HG02678 (cell line): ENCODE results near the gene CREB5.

ENCODE experiments used
- ATAC-seq: cut with Tn5 transposase; IDR thresholded peaks from one replicate; pipeline ENCODE4 v1.9.1; 2021; ENCODE audit warnings: mild to moderate bottlenecking, moderate library complexity; ENCODE audit not compliant: unreplicated experiment

CREB5 gene

DNA sequence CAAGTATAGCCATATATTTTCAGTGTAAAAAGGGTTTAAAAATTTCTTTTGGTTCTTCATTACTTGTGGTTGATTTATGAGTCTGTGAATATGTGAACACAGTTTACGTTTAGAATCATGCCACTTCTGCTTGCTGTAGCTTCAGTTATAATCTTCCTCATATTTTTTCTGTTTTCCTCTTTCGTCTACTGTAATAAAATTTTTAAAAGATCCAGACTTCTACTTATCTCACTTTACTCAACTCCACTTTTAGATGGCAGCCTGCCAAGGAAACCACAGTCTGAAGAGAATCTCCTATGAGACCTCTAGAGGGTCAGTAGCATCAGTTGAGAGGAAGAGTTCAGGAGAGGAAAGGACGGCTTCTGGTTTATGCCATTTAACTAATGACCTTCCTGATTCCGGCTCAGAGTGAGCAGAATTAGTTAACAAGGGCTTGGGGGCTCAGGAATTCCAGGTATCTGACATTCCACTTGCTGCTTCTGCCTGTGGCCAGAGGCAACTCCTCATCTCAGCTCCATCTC, 21.4 kb downstream of the CREB5 start:
- ATAC-seq: no peak

DNA sequence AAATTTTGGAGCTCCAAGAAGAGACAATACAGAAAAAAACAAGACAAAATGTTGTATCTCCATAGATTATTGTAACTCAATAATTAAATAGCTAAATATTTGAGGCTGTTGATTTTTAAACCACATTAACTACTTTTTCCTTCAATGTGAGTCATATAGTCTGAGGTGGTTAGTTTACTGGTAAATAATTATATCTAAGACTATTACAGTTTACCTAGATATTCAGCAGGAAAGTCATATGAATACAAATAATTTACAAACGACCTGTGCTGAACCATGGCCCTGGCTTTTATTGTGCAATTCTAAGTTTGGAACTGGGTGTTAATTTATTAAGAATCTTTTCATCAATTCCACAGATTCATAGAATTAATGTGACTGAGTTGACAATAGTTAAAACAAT, 22.2 kb downstream of the CREB5 start:
- no peak for ATAC-seq

DNA sequence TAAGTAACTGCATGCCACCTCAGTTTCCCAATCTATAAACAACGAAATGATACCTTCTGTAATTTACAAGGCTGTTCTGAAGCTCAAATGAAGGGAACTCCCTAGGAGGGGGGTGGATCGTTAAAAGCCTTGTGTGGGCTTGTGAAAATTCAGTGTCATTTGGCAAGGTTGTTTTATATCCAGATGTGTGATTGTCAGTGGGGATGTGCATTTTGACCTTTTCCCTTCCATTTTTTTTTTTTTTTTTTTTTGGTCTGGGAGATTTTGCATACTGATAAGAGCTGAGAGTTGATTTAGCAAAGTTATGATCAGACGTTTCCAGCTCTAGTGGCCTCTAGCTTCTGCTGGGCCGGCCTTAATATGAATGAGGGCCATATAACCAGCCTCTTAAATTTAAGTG, 22.8 kb downstream of the CREB5 start:
- no peak for ATAC-seq

DNA sequence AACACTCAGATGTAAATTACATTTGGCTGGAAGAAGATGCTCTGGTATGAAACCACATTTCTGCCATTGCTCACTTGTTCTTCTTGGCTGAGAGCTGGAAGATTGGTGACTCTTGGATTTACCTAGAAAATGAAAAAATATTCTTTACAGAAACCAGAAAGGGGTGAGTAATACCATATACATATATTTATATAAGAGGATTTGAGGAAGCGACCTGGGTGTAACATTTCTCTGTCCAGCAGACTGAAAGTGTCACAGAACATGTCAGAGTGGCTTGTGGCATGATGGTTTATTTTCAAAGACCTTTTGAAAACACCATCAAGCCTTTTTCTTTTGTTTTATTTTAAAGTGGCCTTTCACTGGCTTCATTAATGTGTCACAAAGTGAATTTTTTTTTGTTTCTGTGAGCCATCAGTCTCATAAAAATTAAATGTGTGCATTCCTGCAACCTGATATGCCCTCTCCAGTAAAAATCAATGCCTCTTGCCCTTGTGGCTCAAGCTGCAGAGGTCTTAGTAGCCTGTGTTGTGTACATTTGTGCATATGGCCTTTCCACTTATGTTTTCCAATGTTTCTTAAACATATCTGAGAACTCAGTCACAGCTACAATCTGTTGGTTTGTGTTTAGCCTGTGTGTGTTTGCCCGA, 23.5 kb downstream of the CREB5 start:
- no peak for ATAC-seq

DNA sequence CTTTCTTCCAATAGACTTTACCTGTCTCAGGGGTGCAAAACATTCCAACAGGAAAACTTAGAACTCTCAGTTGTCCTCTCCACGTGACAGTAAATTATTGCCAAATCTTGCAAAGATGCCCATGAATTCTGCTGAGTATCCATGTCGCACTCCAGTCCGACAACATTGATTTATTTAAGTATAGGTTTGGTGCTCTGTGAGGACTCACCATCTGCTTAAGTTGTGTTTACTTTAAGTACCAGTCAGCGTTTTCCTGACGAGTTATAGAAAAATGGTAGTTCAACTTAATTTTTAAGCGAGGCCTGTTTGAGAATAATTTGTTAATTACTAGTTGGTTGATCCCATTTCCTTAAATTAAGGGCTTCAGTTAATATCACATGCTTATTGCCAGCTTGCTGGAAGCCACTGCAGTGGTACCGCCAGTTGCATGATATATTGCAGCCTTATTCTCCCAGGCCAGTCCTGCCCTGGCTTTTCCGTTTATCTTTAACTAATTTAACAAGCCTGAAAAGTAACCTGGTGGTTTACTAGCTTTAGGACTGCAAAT, 27.8 kb downstream of the CREB5 start:
- no peak for ATAC-seq

DNA sequence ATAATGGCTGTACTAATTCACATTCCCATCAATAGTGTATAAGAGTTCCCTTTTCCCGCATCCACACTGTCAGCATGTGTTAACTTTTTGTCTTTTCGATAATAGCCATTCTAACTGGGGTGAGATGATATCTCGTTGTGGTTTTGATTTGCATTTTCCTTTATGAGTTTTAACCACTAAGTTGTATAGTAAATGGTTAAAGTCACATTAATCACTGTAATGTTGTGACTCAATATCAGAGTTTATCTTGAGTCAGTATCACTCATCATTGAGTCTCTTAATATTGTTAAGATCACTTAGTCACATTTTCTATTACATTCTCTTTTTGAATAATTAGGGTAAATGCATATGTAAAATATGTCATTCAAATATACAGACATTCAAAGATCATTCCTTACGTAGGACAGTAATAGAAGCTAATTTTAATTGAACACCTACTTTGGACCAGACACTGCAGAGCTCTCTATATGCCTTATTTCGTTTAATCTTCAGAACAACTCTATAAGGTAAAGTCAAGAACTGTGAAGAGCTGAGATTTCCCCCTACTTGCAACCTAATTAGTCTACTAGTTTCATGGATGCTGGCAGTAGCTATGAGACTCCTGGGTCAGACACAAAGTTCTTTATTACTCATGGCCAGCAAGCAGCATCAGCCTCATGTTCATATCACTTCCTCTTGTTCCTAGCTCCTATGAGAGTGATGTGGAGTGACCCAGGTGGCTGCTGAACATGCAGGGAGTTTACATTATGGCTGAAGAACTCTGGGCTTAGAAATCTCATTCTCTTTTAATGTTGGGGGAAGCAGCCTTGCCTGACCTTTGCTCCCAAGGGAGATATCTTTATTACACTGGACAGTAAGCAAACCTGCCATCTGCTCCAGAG, 30.5 kb downstream of the CREB5 start:
- ATAC-seq: no peak

DNA sequence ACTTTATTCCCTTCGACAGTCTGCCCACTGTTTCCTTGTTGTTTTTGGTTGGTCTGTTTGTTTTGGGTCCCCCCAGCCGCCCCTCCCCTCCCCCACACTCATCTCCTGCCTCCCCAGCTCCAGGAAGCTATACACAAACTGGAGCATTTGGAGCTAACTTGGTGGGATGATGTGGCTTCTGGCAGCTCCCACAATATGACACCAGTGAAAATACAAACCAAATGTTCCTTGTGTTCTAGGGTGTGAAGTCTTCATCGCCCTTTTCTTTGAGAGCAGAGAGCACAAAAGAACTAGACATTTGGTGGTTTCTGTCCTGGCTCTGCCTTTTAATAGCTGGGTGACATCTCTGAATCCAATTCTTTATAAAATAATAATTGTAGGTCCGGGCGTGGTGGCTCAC, 33.8 kb downstream of the CREB5 start:
- ATAC-seq: no peak

DNA sequence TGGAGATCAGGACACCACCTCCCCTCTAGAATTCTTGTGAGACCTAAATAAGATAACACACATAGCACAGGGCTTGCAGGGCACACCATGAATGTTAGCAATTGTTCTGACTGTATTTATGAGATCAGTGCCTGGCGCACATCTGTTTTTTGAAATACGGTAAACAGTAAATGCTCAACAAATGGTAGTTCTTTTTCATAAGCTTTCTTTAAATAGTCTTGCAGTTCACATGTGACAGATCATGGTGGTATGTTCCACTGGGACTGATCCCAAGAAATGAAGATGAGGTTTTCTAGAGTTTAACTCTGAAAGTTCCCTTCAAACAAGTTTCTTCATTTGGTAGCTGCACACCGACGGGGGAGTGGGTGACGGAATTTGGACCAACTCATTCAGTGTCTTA, 34.8 kb downstream of the CREB5 start:
- no peak for ATAC-seq

DNA sequence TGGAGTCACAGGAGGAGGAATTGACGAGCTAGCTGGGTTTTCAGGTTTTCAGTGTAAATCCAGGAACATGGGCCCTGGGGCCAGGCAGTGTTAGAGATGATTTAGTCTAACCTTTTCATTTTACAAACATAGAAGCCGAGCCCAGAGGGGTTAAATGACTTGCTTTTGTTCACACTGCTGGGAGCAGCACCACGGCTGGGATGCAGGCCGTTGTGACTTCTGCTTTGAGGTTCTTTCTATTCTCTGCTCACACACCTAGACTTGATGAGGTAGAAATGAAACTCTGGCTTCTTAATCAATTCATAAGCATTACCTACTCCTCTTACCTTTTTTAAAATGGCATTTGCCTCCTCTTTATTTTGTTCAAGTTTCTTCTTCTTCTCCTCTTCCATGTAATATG, 36.4 kb downstream of the CREB5 start:
- no peak for ATAC-seq

DNA sequence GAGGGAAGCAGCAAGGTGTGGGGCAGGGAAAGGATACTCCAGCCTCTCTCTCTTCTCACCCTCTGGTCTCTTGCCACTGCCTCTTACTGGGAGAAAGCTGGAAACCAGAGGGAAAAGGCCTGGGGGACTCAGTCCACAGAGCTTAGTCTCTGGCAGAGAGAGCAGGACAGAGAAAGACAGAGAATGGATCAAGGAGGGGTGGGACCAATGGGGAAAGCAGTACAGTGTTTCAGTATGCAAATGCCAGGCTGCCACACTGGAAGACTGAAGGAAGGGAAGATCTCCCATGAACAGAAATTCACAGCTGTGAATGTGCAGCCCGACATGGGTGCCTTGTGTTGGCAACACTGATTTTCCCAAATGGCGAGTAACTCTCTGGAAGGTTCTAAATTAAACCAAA, 40.4 kb downstream of the CREB5 start:
- no peak for ATAC-seq

DNA sequence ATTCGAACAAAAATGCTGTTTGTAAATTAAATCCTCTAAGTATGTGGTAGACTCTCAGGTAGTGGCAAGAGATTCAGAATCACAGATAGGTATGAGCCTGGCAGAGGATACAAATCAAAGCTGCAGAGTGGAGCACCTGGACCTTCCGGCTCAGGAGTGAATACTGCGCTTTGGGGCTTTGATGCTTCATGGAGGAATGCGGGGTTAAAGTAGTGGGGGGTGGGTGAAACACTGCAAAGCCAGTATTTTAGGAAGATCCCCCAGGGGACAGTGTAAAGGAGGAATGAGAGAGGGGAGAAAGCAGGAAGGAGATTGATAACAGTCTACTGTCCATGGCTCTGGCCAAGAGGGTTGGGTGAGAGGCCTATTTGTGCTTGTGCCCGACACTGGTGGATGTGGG, 43.2 kb downstream of the CREB5 start:
- no peak for ATAC-seq

DNA sequence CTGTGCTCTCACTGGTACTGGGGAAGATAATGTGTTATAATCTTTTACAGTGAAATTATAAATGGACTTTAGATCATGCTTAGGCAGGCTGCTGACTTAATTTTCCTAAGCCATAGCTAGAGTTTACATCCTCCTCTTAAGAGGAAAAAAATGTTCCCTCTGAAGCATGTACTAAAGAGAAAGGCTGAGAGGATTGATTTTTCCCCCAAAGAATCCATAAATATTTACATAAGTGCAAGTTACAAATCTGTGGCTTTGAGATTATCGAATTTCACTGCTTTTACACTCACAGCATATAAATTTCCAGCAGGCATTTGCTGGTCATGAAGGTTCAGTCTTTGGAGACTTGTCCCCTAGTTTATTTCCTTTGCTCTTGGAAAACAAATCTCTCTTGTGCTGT, 43.7 kb downstream of the CREB5 start:
- no peak for ATAC-seq

DNA sequence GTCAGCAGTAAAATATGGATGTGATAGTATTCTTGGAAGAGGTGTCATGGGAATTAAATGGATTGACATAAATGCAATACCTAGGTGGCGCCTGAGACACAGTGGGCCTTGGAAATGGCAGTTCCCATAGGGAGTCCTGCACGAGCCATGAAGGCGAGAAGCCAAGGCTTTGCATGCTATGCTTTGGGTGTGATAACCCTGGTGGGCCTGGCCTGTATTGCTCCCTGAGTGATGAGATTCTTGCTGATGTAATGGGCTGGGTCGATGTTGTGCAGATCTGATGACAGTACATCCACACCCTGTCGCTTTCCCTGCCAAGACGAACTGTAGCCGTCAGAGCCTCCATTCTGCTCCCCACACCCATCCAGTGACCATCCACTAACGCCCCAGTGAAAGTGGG, 46.4 kb downstream of the CREB5 start:
- ATAC-seq: no peak

DNA sequence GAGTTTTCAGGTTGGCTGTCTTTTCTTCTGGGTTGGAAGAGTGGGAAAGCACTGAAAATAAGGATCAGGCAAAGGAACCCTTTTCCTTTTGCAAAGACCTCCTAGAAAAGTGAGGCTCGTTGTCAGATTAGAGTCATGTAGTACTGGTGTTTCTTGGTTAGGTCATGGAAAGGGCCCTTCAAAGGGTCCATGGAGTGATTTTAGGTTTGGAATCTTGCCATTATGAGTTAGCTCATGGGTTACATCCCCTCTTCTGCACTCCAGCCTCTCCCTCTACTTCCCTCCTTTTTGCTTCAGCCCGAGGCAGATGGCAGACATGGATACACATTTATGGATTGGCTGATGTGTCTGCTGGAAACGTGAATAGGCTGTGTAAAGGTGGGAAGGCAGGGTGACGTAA, 47.0 kb downstream of the CREB5 start:
- ATAC-seq: no peak

DNA sequence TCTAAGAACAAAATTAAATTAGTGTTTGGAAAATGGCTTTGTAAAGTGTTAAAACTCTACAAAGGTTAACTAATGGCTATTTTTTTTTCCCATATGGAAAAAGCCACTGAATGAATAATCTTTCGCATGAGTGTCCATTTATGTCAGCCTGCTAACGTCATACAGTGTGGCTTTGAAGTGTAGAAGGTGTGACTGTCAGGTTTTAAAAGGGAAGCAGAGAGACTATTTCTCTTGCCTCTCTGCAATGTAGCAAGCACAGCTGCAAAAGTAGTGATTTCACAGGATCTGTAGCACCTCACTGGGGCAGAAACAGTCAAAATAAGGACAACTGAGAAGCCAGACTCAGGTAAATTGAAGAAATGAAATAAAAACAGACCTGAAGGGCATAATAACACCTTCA, 53.4 kb downstream of the CREB5 start:
- no peak for ATAC-seq

DNA sequence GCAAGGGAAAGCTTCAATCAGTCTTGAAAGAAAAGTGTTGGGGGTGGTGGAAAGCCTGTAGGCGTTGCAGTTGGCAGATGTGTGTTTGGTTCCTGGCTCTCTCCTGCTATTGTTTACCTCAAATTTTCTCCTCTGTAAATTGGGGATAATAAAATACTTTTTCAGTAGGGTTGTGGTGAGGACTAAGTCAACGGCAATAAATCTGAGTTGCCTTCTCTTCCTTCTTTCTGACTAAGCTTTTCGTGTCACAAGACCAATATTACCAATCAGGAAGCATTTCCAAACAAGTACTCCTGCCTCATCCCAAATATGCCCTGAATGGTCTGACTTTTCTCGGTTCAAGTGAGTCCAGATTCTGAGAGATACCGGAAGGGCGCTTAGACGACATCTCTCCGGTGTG, 54.0 kb downstream of the CREB5 start:
- no peak for ATAC-seq

DNA sequence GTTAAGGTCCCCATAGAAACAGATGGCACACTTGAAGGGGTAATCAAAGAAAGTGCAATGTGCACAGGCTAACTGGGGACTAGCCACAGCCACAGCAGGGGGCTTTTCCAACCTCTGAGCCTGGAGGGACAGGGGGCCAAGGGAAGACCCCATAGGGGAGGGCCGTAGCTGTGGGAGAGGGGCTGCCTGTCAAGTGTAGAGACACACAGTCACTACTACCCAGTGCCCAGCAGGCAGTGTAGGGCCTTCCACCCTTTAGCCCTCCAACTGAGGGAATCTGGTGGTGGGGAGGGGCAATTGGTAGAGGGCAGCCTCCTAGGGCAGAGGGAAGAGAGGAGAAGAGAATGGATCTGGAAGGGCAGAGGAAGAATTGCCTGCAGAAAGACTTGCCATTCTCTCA, 54.6 kb downstream of the CREB5 start:
- ATAC-seq: no peak

DNA sequence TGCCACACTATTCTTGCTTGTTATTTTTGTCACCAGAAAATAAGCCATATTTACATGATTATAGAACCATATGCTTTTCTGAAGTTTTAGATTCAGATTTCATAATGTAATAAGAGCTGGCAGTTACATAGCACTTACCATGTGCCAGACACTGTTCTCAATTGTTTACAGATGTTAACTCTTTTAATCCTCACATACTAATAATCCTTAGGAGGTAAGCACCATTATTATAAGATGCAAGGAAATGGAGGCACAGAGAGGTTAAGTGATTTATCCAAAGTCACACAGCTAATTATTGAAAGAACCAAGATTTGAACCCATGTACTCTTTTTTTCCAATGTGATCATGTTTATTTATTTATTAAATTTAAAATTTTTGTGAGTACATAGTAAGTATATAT, 57.2 kb downstream of the CREB5 start:
- no peak for ATAC-seq

DNA sequence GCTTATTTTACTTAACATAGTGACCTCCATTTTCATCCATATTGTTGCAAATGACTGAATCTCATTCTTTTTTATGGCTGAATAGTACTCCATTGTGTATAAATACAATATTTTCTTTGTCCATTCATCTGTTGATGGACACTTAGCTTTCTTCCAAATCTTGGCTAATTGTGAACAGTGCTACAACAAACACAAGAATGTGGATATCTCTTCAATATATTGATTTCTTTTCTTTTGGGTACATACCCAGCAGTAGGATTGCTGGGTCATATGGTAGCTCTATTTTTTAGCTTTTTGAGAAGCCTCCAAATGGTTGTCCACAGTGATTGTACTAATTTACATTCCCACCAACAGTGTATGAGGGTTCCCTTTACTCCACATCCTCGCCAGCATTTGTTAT, 58.0 kb downstream of the CREB5 start:
- no peak for ATAC-seq

DNA sequence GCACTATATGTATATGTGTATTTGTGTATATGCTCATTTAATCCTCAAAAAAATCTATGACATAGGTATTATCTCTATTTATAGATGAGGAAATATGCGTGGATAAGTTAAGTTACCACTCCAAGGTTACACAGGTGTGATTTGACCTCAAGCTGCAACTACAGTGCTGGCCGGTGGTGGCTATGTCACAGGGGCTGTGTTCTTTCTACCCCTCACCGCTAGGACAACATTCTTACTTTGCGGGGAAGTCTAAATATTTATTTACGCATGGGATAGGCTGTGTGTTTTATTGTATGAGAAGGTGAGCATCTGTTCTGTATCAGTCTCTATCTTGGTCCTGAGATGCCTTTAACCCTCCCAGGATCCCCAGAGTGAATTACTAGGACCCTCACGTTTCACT, 60.0 kb downstream of the CREB5 start:
- no peak for ATAC-seq

DNA sequence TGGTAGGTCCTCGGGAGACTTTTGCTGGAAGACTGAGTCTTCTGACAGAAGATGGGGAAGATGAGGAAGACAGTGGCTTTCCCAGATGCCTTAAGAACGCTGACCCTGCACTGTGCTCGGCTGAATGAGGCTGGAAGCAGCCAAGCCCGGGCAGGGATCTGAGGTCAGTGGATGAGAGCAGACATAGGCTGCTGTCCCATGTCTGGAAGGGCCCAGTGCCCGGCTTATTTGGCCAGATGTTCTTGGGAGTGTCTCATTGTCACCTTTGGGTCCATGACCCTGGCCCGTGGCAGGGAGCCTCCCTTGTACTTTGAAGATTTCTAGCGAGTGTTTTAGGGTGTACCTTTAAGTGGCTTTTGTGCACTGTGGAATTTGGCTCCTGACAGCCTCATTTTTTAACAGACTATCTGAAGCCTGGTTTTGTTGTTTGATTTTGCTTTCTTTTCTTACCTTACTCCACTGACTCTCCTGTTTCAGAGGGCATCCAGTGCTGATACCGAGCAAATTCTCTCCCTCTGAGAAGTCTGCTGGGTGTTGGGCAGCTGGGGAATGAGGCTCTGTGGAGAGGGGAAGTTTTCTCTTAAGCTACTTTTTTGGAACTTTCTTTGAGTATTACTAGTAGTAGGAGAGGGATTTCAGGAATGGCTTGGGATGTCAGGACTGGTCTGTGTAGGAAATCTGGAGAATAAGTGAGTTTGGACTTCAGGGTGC, 61.4 kb downstream of the CREB5 start:
- ATAC-seq: no peak

DNA sequence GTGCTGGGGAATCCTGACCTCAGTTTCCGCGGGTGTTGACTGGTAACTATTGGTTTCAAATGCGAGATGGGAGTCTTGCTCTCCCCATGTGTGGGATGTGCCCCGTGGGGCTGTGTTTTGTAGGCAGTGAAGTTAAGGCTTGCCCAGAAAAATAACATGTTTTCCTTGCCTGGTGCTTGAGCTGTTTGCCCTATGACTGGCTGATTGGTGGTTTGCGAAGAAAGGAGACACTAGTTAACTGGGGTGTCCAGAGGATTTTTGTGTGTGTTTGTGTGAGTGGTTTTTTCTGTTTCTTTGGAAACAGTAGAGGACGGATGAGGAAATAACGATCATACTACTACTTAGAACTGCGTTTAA, 61.9 kb downstream of the CREB5 start:
- no peak for ATAC-seq
